GM12878 (cell line): ENCODE measurements around the gene TTC5. TPM values are rescaled to one million over a fixed set of nuclear protein-coding genes. Genes with fewer than 3 reads are reported as not detected.

Experiments
- ATAC-seq: fragments of 200-7000 bp; cut with Tn5 transposase; 3 replicates; pipeline ENCODE4 v1.9.1; 2020; ENCODE audit warnings: mild to moderate bottlenecking, moderate library complexity
- BruUV-seq: library from RNA; stranded (reverse); fragments of 400-500 nt; replicated peaks from 2 replicates; lab custom pipeline; 2021; lab: Mats Ljungman, UMichigan
- CTCF ChIA-PET: fragments of 300-600 bp; sonication (Branson Sonifier 250); formaldehyde crosslinking; extraction: SDS; loops from one replicate; lab custom pipeline; 2021; ENCODE audit warnings: inconsistent platforms; lab: Yijun Ruan, JAX
- POLR2A ChIA-PET: fragments of 350-600 bp; formaldehyde crosslinking; extraction: SDS; loops from one replicate; lab custom pipeline; 2021; ENCODE audit warnings: inconsistent platforms; lab: Charles Lee
- RAD21 ChIA-PET: fragments of 300-600 bp; sonication (Branson Sonifier 250); formaldehyde crosslinking; loops from one replicate; lab custom pipeline; 2023; ENCODE audit warnings: antibody characterized with exemption; ENCODE audit not compliant: unreplicated experiment; lab: Charles Lee
- SMC1A ChIA-PET: fragments of 300-600 bp; sonication (Branson Sonifier 250); formaldehyde crosslinking; loops from one replicate; lab custom pipeline; 2023; ENCODE audit not compliant: unreplicated experiment, uncharacterized antibody; lab: Charles Lee
- DNase-seq: peaks from one replicate; pipeline ENCODE4 v3.0.0-alpha.2; 2011; ENCODE audit warnings: low read depth, low spot score
- FAIRE-seq: peaks from 3 replicates; lab custom pipeline; 2011; peaks lifted over from hg19 to GRCh38; lab: Jason Lieb, UNC
- H2AFZ ChIP-seq: 2 replicates; pipeline ENCODE4 v1.6.0; 2011; ENCODE audit warnings: low read depth, low read length, control low read depth; ENCODE audit not compliant: control insufficient read depth
- H3K27ac ChIP-seq: 2 replicates; pipeline ENCODE4 v1.5.1; 2011; ENCODE audit warnings: control low read depth; ENCODE audit not compliant: control insufficient read depth, insufficient read depth
- H3K27me3 ChIP-seq, 2 experiments: replicated peaks in 1 of 2; 2 replicates each; pipeline versions ENCODE4 v1.6.0 to v1.6.1; 2011; ENCODE audit warnings: low read length in 1 of 2; ENCODE audit not compliant: control insufficient read depth in 2 of 2, insufficient read depth in 2 of 2
- H3K36me3 ChIP-seq, 2 experiments: 2 replicates each; pipeline ENCODE4 v1.5.1; 2011; ENCODE audit warnings: low read length in 1 of 2; ENCODE audit not compliant: control insufficient read depth in 2 of 2, insufficient read depth in 2 of 2
- H3K4me1 ChIP-seq: 2 replicates; pipeline ENCODE4 v1.6.1; 2011; ENCODE audit warnings: mild to moderate bottlenecking, low read length, moderate library complexity, mixed read lengths; ENCODE audit not compliant: control insufficient read depth, insufficient read depth
- H3K4me2 ChIP-seq: 2 replicates; pipeline ENCODE4 v1.6.0; 2011; ENCODE audit warnings: control low read depth; ENCODE audit not compliant: control insufficient read depth, insufficient read depth
- H3K4me3 ChIP-seq: fragments of 200-600 bp; sonication (generic); 2 replicates; pipeline ENCODE4 v1.5.1; 2016
- H3K79me2 ChIP-seq: 2 replicates; pipeline ENCODE4 v1.6.0; 2011; ENCODE audit warnings: low read length; ENCODE audit not compliant: control insufficient read depth, insufficient read depth
- H3K9ac ChIP-seq: 2 replicates; pipeline ENCODE4 v1.8.0; 2011; ENCODE audit warnings: low read length, control low read depth, mixed read lengths; ENCODE audit not compliant: control insufficient read depth, insufficient read depth
- H3K9me3 ChIP-seq: replicated peaks from 3 replicates; pipeline ENCODE4 v1.5.1; 2011; ENCODE audit warnings: mild to moderate bottlenecking, low read length; ENCODE audit not compliant: control insufficient read depth, insufficient read depth
- H4K20me1 ChIP-seq: 2 replicates; pipeline ENCODE4 v1.6.0; 2011; ENCODE audit not compliant: control insufficient read depth, insufficient read depth
- ASH2L ChIP-seq: fragments of 300-600, 200-600 bp; sonication (generic); IDR thresholded peaks from 2 replicates; pipeline ENCODE4 v1.6.1; 2017; ENCODE audit warnings: low read depth, mild to moderate bottlenecking, borderline replicate concordance
- CBX3 ChIP-seq: fragments of 200-600 bp; sonication (generic); IDR thresholded peaks from 2 replicates; pipeline ENCODE4 v1.6.1; 2016; ENCODE audit warnings: low read depth, borderline replicate concordance
- CUX1 ChIP-seq: IDR thresholded peaks from 2 replicates; pipeline ENCODE4 v1.6.1; 2012; ENCODE audit warnings: improper control_type of control experiment, low read depth, low read length; ENCODE audit not compliant: insufficient replicate concordance
- FOXM1 ChIP-seq: IDR thresholded peaks from 2 replicates; pipeline ENCODE4 v1.6.1; 2012; ENCODE audit warnings: low read depth, mild to moderate bottlenecking, inconsistent platforms, low read length, moderate library complexity
- KLF5 ChIP-seq: fragments of 450-650 bp; IDR thresholded peaks from 2 replicates; pipeline ENCODE4 v1.6.1; 2014; ENCODE audit warnings: mild to moderate bottlenecking; ENCODE audit not compliant: partially characterized antibody
- NR2F1 ChIP-seq: fragments of 450-650 bp; conservative IDR thresholded peaks from 2 replicates; pipeline ENCODE4 v1.6.1; 2017; ENCODE audit warnings: mild to moderate bottlenecking
- SKIL ChIP-seq: fragments of 450-650 bp; IDR thresholded peaks from 2 replicates; pipeline ENCODE4 v1.6.1; 2017; ENCODE audit warnings: mild to moderate bottlenecking, low read depth, inconsistent platforms; ENCODE audit not compliant: poor library complexity, severe bottlenecking
- SREBF2 ChIP-seq: IDR thresholded peaks from 2 replicates; pipeline ENCODE4 v1.6.1; 2012; ENCODE audit warnings: mild to moderate bottlenecking, low read length
- ZNF384 ChIP-seq: IDR thresholded peaks from 2 replicates; pipeline ENCODE4 v1.6.1; 2012; ENCODE audit warnings: low read depth, mild to moderate bottlenecking, low read length, improper control_type of control experiment, borderline replicate concordance
- ZNF622 ChIP-seq: fragments of 450-650 bp; IDR thresholded peaks from 2 replicates; pipeline ENCODE4 v1.6.1; 2017; ENCODE audit warnings: mild to moderate bottlenecking, inconsistent platforms
- ZZZ3 ChIP-seq: IDR thresholded peaks from 2 replicates; pipeline ENCODE4 v1.6.1; 2011; ENCODE audit warnings: low read depth; ENCODE audit not compliant: control insufficient read depth, insufficient read length
- WGBS: methylation state at CpG from one replicate; pipeline ENCODE4 v1.1.6; 2016; ENCODE audit warnings: low lambda C conversion rate; ENCODE audit not compliant: insufficient replicate concordance, insufficient coverage; ENCODE audit errors: missing lambda C conversion rate; 5-methylcytosine and 5-hydroxymethylcytosine counted together
- in situ Hi-C: fragments of 300-500 bp; cut with MboI; formaldehyde crosslinking; loops from 9 replicates; pipeline ENCODE4 v1.14.3; 2018; ENCODE audit warnings: mixed read lengths
- intact Hi-C: fragments of 100-400 bp; cut with micrococcal nuclease; formaldehyde crosslinking; loops from one replicate; pipeline ENCODE4 v1.14.2; 2022; ENCODE audit not compliant: unreplicated experiment
- polyA plus RNA-seq, 11 experiments: library from polyadenylated mRNA; depleted of rRNA in 4 of 11; unstranded in 6 of 11; stranded (reverse) in 5 of 11; fragments of >200 nt; fragmentation: Nextera tagmentation in 4 of 11; fragmentation: Illumina TruSeq in 1 of 11; extraction: Ambion mirVana in 4 of 11; extraction: Trizol in 1 of 11; gene quantifications; 1 replicate in 1 of 11; 2 replicates in 10 of 11; pipeline versions ENCODE4 v1.2.1 to v1.2.3, GENCODE V29; 2011 to 2016; ENCODE audit warnings: inconsistent platforms in 2 of 11, missing spikeins in 2 of 11, low read depth in 1 of 11
- total RNA-seq, 4 experiments: library from RNA; depleted of rRNA in 3 of 4; stranded (reverse); fragments of >200 nt in 3 of 4; fragmentation: Illumina TruSeq in 1 of 4; extraction: Trizol in 1 of 4; gene quantifications; 2 replicates each; pipeline versions ENCODE4 v1.2.1 to v1.2.3, GENCODE V29; 2013 to 2021

TTC5 gene
- total and polyA plus RNA-seq, 10 of the 15 experiments (the other 5 are each of a cell fraction or from before 2014, with no cell fraction given): 6.9 to 21.6 (median 13.5) TPM

GRCh38 chr14:20347747-20348146, 42.0 kb upstream of the TTC5 start (continued):
- TF ChIP-seq CUX1 (no peak), ASH2L (no peak)
- TF ChIP-seq, all 136 proteins: peak for 0

GRCh38 chr14:20346713-20347112, 41.0 kb upstream of the TTC5 start:
- WGBS: no CpG with 5 or more reads among the region's 1 CpG

More at GRCh38 chr14:20346713-20347112, 41.0 kb upstream of the TTC5 start:
- FAIRE-seq (no peak), ATAC-seq (no peak), DNase-seq (no peak)
- no TSS peak for BruUV-seq
- intact Hi-C loops: no loop called here
- no peak overlapping the region for H2AFZ ChIP-seq
- TF ChIP-seq CBX3 (no peak), KLF5 (no peak), NR2F1 (no peak), ASH2L (no peak), ZNF622 (no peak), SKIL (no peak), FOXM1 (no peak), ZZZ3 (no peak), ZNF384 (no peak), SREBF2 (no peak)
- CTCF ChIA-PET: no interaction called here
- no peak overlapping the region for H3K9ac ChIP-seq
- H4K20me1 ChIP-seq: no peaks in the 10 kb centered on the region
- no peaks in the 10 kb centered on the region for H3K27me3 ChIP-seq
- H3K27ac ChIP-seq: no peak overlapping the region
- RAD21 ChIA-PET: no interaction called here
- in situ Hi-C loops: no loop called here
- SMC1A ChIA-PET: no interaction called here
- no peak overlapping the region for H3K4me3 ChIP-seq
- H3K36me3 ChIP-seq: peaks cover 1 to 10% of the 10 kb centered on the region in 2 experiments; a peak in 2 of 4 replicates
- no peaks in the 10 kb centered on the region for H3K4me1 ChIP-seq
- no peak overlapping the region for H3K4me2 ChIP-seq
- POLR2A ChIA-PET: no interaction called here
- H3K9me3 ChIP-seq: no peaks in the 10 kb centered on the region
- peaks cover 10% of the 10 kb centered on the region for H3K79me2 ChIP-seq
